ENCODE results near the gene MTMR10.

The MTMR10 gene

DNA sequence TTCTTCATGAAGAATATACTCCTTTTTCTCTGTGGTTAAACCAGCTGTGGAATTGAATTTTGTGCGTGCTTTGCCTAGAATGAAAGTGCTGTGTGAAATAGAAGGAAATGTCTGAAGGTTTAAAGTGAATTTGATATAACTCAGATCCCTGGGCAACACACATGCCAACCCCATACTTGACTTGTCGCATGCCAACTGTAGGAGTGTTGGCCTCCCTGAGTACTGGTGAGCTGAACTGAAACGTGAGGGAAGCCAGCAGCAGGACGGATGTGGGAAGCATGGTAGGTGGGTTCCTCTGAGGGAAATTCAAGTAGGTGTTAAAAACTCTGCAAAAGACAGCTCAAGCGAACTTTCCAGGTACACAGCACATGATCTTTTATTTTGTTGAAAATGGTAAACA, 73.1 kb downstream of the MTMR10 start:
- TF ChIP-seq, protein P1, sequence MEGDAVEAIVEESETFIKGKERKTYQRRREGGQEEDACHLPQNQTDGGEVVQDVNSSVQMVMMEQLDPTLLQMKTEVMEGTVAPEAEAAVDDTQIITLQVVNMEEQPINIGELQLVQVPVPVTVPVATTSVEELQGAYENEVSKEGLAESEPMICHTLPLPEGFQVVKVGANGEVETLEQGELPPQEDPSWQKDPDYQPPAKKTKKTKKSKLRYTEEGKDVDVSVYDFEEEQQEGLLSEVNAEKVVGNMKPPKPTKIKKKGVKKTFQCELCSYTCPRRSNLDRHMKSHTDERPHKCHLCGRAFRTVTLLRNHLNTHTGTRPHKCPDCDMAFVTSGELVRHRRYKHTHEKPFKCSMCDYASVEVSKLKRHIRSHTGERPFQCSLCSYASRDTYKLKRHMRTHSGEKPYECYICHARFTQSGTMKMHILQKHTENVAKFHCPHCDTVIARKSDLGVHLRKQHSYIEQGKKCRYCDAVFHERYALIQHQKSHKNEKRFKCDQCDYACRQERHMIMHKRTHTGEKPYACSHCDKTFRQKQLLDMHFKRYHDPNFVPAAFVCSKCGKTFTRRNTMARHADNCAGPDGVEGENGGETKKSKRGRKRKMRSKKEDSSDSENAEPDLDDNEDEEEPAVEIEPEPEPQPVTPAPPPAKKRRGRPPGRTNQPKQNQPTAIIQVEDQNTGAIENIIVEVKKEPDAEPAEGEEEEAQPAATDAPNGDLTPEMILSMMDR (IDR thresholded peaks at IDR 0.05; ENCODE audit: insufficient read depth, low read depth, low read length, missing control alignments), result no peak

DNA sequence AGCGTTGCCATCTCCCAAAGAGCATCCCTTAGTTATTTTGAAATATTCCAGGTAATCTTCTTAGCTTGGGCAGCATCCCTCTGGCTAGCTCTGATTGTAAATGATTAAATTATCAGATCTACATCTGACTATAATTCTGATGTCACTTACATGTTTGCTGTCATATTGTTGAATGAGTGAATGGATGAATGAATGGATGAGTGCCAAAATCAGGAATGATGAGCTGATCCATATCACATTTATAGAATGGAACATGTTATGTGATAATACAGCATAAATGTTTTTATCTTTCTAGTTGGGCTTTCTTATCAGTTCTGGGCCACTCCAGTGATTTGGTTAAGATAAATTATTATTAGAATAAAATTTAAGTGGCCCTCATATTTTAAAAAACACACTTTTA, 73.8 kb downstream of the MTMR10 start:
- no peak for DNase-seq (ENCODE audit: low read depth)
- TF ChIP-seq, protein P1 (IDR thresholded peaks at IDR 0.05; ENCODE audit: insufficient read depth, low read depth, low read length, missing control alignments), result no peak
- H3K4me3 ChIP-seq (ENCODE audit: low read length), result no peak overlapping the region

More for the DNA sequence above, 73.1 kb downstream of the MTMR10 start:
- H3K4me3 ChIP-seq (ENCODE audit: low read length), result no peak overlapping the region
- no peak for DNase-seq (ENCODE audit: low read depth)

DNA sequence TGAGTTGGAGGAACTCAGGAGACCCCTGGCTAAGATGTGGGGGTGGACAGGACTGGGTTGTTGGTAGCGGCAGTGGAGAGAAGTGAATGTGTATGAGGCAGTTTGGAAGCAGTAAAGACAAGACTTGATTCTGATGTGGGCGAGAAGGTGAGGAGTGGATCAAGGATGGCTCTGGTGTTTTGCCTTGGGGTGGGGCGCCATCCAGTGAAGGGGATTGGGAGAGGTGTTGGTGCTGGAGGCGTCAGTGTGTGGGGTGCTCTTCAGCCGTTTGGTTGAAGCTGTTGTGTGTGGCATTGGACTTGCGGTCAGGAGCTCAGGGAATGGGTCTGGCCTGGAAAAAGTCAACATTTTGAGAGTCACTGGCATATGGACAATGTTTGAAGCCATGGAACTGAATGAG, 74.4 kb downstream of the MTMR10 start:
- DNase-seq (ENCODE audit: low read depth), result no peak
- TF ChIP-seq, protein P1 (IDR thresholded peaks at IDR 0.05; ENCODE audit: insufficient read depth, low read depth, low read length, missing control alignments), result no peak
- H3K4me3 ChIP-seq (ENCODE audit: low read length), result no peak overlapping the region

DNA sequence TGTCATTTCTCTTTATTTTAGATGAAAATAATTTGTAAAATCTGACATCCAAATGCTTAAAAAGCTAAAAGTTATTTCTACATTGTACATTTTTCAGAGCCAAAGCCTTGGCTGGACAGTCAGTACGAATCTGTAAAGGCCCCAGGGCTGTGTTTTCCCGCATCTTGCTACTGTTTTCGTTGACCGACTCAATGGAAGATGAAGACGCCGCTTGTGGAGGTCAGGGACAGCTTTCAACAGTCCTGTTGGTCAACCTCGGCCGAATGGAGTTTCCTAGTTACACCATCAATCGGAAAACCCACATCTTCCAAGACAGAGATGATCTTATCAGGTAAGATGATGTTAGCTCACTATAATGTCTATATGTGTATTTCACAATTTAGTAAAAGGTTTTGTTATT, 77.7 kb downstream of the MTMR10 start:
- no peak overlapping the region for H3K4me3 ChIP-seq (ENCODE audit: low read length)
- DNase-seq (ENCODE audit: low read depth), result no peak
- TF ChIP-seq, protein P1 (IDR thresholded peaks at IDR 0.05; ENCODE audit: insufficient read depth, low read depth, low read length, missing control alignments), result no peak

DNA sequence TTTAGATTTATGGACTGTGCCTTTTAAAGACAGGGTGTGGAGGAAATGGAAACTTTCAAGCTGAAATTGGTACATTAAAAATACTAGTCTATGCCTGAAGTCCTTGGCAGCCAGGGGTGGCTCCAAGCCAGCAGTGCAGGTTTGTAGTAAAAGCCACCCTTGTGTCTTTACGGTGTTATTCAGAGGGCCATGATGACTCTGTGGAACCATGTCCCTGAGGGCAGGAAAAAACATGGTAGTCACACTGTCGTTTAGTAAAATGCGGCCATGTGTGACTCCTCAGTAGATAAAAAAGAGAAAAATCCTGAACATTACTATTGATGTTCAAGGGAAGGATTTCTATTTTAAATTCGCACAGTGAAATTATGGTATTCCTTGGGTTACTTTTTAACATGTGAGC, 85.1 kb downstream of the MTMR10 start:
- H3K4me3 ChIP-seq (ENCODE audit: low read length), result no peak overlapping the region
- TF ChIP-seq, protein P1 (IDR thresholded peaks at IDR 0.05; ENCODE audit: insufficient read depth, low read depth, low read length, missing control alignments), result no peak
- DNase-seq (ENCODE audit: low read depth), result peak; percentile 10

DNA sequence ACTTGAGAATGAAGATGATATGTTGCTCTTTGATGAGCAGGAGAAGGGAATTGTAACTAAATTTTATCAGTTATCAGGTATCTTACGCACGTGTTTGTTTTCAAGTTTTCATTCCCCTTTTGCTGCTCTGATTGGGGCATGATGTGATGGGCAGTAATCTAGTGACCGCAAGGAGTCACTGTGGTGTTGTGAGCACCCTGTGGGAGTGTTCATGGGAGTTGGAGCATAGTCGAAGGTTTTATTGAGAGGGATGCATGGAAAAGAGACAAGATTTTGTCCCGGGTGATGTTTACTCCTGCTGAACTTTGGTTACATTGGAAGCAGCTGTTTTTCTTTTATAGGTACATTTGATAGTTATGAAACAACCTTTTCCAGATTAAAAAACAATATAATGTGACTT, 85.6 kb downstream of the MTMR10 start:
- no peak for DNase-seq (ENCODE audit: low read depth)
- H3K4me3 ChIP-seq (ENCODE audit: low read length), result no peak overlapping the region

DNA sequence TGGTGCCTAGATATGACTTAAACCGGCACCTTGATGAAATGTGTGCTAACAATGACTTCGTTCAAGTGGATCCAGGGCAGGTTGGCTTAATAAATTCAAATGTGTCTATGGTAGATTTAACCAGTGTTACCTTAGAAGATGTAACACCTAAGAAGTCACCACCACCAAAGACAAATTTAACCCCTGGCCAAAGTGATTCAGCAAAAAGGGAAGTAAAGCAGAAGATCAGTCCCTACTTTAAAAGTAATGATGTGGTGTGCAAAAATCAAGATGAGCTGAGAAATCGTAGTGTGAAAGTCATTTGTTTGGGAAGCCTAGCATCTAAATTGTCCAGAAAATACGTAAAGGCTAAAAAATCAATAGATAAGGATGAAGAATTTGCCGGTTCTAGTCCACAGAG, 86.6 kb downstream of the MTMR10 start:
- TF ChIP-seq, protein P1 (IDR thresholded peaks at IDR 0.05; ENCODE audit: insufficient read depth, low read depth, low read length, missing control alignments), result no peak
- H3K4me3 ChIP-seq (ENCODE audit: low read length), result peak overlapping the region; percentile 61
- no peak for DNase-seq (ENCODE audit: low read depth)

More for the DNA sequence above, 85.6 kb downstream of the MTMR10 start:
- TF ChIP-seq, protein P1 (IDR thresholded peaks at IDR 0.05; ENCODE audit: insufficient read depth, low read depth, low read length, missing control alignments), result no peak
